ENCODE results near the gene DNAH7.

DNA sequence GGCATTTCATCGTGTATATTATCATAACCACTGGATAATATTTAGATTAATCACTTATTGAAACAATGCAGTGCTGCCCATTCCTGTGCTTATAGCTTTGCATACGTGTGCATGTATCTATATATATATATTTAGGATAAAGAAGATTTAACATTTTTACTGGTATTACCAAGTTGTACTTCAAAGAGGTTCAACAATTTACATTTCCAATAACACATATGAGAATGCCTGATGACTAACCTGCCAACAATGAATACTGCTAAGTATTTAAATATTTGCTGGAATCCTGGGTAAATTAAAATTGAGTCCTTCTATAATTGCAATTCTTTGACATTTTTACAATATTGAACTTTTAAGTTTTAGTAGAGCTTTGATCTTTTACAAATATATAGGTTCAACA, 300.2 kb downstream of the DNAH7 start:
- TF ChIP-seq, protein P1, sequence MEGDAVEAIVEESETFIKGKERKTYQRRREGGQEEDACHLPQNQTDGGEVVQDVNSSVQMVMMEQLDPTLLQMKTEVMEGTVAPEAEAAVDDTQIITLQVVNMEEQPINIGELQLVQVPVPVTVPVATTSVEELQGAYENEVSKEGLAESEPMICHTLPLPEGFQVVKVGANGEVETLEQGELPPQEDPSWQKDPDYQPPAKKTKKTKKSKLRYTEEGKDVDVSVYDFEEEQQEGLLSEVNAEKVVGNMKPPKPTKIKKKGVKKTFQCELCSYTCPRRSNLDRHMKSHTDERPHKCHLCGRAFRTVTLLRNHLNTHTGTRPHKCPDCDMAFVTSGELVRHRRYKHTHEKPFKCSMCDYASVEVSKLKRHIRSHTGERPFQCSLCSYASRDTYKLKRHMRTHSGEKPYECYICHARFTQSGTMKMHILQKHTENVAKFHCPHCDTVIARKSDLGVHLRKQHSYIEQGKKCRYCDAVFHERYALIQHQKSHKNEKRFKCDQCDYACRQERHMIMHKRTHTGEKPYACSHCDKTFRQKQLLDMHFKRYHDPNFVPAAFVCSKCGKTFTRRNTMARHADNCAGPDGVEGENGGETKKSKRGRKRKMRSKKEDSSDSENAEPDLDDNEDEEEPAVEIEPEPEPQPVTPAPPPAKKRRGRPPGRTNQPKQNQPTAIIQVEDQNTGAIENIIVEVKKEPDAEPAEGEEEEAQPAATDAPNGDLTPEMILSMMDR (IDR thresholded peaks at IDR 0.05; ENCODE audit: extremely low read depth in 1 of 2, insufficient read depth in 1 of 2, low read depth in 1 of 2, low read length in 2 of 2) = no peak
- no peak for TF ChIP-seq POLR2AphosphoS5 (IDR thresholded peaks at IDR 0.05; ENCODE audit: insufficient read depth, low read depth, low read length)
- no peak for TF ChIP-seq EZH2 (IDR thresholded peaks at IDR 0.05; ENCODE audit: borderline replicate concordance, low read depth, low read length, severe bottlenecking)
- no peak for TF ChIP-seq POLR2A (IDR thresholded peaks at IDR 0.05; ENCODE audit: low read depth, low read length)
